Caki2 (cell line): ENCODE measurements around the gene KRTAP5-3. TPM values are rescaled to one million over a fixed set of nuclear protein-coding genes. Genes with fewer than 3 reads are reported as not detected.
A peak's percentile ranks its signal among the peaks of the same experiment; 100 is the strongest.

Experiments
- DNase-seq: peaks from one replicate; pipeline ENCODE4 v3.0.0-alpha.2; 2015; ENCODE audit warnings: low read depth
- in situ Hi-C: cut with HindIII; loops from 2 replicates; pipeline ENCODE4 v1.10.0; 2016; ENCODE audit warnings: low sequenced_read_pairs, low pct_unique_long_range_greater_than_20kb, mixed read lengths
- total RNA-seq: library from RNA; depleted of rRNA; stranded (reverse); fragments of >200 nt; shearing (Covaris generic); gene quantifications from 2 replicates; pipeline ENCODE4 v1.2.3, GENCODE V29; 2014; ENCODE audit warnings: low replicate concordance; rRNA removed

The KRTAP5-3 gene
- total RNA-seq, 1 experiment from 2014 or later, result not detected

DNA sequence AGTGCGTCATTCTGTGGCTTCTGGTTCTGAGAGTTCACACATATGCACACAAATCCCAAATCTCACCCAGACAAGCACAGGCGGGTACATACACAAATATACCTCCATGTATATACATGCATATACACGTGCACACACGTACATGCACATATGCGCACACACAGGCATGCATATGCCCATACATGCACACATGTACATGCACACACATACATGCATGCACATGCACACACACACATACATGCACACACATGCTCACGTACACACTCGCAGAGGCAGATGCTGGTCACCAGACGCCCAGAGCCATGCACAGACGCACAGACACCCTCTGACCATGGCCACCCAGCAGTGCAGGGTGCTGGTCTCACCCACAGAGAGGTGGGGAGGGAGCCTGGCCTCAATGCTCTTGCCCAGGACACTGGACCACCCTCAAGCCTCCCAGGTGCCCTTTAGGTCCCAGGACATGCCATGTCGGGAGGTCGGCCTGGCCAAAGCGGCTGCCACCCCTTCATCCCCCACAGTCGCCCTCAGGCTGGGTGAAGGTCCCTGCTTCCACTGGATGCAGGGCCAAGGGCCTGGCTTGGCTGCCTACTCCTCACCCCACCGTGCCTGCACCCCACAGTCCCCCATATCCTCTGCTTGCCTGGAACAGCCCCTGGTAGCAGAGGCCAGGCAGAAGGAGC is 45.7 kb downstream of the KRTAP5-3 start:
- in situ Hi-C loops, result no loop called here
- no peak for DNase-seq

DNA sequence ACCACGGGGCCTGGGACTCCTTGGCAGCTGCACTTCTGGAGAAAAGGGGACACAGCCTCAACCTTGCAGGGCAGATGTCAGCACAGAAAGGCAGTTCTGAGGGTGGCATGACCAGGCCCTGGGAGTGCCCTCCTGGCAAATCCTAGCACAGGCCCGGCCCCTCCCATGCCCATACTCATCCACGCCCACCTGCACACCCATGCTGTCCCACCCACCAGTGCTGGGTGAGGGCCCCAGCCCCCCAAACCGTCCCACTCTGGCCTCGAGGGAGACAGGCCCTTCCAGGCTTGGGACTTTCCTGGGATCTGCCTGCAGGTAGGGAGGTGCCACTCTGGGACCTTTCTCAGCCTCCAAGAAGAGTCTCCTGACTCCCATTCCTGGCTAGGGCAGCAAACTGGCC is 46.3 kb downstream of the KRTAP5-3 start:
- DNase-seq, result no peak
- in situ Hi-C loops, result no loop called here

DNA sequence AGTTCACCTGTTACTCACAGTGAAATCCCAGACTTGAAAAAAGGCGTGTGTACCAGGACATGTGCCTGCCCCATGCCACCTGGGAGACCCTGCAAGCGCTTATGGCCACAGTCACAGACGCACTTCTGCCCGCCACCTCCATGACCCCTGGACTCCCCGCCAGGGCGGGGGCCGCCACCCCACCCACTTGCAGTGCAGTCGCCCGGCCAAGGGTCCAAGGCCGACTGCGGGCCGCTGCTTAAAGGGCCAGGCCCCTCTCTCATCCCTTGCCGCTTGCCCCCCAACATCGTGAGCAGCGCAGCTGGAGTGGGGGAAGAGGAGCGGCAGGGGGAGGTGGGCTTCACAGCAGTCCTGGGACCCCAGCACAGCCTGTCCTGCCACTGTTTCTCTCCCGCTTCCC is 47.0 kb downstream of the KRTAP5-3 start:
- in situ Hi-C loops, result no loop called here
- no peak for DNase-seq

DNA sequence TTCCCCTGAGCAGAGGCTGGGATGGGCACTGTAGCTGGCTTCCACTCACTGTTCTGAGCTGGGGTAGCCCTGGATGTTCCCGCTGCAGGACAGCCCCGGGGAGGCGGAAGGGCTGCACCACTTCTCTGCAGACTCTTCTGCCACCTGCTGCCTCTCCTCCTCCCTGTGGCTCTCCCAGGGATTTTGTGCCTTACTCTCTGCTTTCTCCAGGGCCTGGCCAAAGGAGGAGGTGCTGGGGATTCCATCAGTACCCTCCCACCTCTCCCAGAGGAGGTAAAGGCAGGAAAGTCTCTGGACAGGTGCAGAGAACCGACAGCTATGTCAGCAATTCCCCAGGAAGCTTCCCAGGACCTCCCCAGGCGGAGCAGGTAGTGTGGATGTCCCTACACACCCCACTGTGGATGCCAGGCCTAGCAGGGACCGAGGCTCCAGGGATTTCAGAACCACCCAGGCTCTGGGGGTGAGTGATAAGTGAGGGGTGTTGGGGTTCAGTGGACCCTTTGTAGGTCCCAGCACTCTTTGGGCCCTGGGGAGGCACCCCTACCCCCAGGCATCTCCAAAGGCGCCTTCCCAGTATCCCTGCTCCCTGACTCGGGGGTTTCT is 47.5 kb downstream of the KRTAP5-3 start:
- in situ Hi-C loops, result no loop called here
- DNase-seq, result no peak

DNA sequence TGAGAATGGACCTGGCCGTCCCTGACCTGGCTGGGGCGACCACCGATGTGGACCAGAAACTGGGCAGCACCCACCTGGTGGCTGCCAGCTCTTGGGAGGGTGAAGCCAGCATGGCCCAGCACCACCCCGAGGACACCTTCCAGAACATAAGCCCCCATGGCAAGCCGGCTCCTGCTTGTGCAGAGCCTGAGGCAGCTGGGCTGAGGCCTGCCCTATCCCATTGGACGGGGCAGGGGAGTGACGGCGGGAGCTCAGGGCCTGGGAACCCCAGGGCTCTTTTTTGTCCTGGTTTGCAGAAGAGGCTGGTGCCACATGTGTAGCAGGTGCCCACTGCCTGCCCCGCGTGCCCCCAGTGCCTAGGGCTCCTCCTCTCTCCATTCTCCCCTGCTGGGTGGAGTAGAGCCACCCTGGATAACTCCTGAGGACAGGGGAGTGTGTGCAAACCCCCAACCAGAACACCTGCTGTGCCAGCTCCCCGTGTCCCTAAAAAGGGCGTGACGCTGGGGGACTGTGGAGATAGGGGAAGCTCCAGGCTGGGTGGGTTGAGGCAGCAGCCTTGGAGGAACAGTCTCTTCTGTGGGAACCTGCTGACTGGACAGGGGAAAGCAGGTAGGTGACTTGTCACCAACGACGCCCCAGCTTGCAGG is 48.1 kb downstream of the KRTAP5-3 start:
- no peak for DNase-seq
- in situ Hi-C loops, result no loop called here

DNA sequence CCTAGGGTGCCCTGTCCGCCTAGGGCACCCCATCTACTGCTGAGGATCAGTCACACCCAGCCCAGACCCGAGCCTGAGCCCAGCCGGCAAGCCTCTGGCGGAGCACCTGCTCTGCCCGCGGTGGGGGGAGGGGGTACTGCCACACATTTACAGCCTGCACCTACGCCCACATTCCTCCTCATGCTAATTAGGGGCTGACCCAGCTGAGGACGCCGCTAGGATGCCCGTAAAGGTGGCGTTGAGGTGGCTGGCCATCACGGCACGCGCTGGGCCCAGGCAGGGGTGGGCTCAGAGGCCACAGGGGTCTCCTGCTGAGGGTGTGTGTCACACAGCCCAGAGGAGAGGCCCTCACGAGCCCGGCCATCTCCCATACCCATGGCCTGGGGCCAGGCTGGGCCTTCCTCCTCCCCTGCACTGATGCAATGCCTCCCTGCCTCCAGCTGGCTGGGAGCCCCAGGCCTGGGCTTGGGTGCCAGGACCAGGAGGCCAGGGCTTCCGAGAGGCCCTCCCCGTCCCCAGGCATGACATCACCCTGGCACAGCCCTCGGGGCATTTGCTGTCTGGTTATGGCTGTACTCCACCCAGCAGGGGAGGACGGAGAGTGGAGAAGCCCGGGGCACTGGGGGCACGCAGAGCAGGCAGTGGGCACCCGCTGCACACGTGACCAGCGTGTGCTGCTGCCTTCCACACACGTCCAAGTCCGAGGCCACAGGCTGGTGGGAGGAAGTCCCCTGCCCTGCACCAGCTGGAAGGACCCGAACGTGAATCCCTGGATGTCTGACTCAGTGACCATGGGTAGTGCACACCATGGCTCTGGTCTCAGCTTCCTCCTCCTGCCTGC is 48.9 kb downstream of the KRTAP5-3 start:
- peak; percentile 93 for DNase-seq
- in situ Hi-C loops, result no loop called here

DNA sequence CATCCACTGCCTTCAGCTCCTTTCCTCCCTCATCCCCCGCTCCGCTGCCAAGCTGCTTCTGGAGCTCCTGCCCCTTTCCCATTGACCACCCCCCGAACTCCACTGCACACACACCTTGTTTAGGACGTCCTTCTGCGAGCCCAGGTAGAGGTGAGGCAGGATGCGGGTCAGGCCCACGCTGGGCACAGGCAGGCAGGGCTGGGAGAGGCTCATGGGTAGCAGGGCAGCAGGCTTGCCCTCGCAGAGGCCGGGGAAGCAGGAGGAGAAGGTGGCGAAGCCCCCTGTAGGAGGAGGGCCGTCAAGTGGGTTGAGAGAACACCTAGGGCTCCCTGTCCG is 49.5 kb downstream of the KRTAP5-3 start:
- in situ Hi-C loops, result no loop called here
- DNase-seq, result no peak

DNA sequence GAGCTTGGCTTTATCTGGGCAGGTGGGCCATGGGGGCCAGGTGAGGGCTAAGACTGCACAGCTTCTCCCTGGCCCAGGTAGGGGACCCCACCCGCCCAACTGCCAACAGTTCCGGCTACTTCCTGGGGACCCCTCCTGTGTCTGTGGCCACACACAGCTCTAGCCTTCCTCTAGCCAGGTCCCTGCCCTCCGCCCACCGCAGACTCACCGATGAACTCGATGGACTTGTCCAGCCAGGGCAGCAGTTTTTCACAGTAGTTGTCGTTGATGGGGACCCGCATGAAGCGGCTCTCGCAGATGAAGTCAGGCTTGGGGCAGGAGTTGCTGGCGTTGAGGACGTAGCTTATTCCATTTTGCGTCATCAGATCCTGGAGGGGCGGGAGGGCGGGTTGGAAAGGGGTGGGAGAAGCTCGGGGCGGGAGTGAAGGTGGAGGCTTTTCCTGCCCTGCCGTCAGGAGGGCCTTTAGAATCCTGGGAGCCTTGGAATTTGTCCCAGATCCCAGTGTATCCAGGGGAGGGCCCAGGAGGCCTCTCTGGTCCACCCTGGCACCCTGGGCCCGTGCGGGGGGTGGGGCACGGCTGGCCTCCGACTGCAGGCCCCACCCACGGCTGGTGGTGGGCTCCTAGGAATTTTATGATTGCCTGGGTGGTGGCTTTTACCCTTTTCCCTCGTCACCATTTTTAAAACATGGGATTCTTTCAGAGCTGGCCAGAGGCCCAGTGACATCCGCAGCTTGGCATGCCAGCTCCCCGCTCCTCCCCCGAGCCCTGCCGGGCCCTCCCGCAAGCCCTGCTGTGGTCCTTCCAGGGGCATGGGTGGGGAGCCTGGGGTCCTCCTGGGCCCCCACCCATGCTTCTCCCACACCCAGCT is 50.1 kb downstream of the KRTAP5-3 start:
- peak; percentile 74 for DNase-seq

More for the DNA sequence above, 50.1 kb downstream of the KRTAP5-3 start:
- in situ Hi-C loops, result no loop called here

Other genes starting within 250 kb of the KRTAP5-3 start
- gene BRSK2, start 218.5 kb downstream of the KRTAP5-3 start, total RNA-seq, result 2.4 and 4.8 TPM in 2 replicates
- gene MOB2, start 121.7 kb downstream of the KRTAP5-3 start, total RNA-seq, result 13.0 and 18.0 TPM in 2 replicates
- 0.07 and 1.2 TPM in 2 replicates for gene DUSP8, start 36.2 kb downstream of the KRTAP5-3 start, total RNA-seq
- not detected in 2 replicates for gene KRTAP5-1, start 23.2 kb downstream of the KRTAP5-3 start, total RNA-seq
- gene KRTAP5-2, start 10.2 kb downstream of the KRTAP5-3 start, total RNA-seq, result not detected in 2 replicates
- not detected in 2 replicates for gene KRTAP5-4, start 13.7 kb upstream of the KRTAP5-3 start, total RNA-seq
- not detected in 2 replicates for gene KRTAP5-5, start 21.3 kb upstream of the KRTAP5-3 start, total RNA-seq
- gene KRTAP5-6, start 88.7 kb upstream of the KRTAP5-3 start, total RNA-seq, result not detected in 2 replicates
- 0.55 and 2.7 TPM in 2 replicates for gene IFITM10, start 142.1 kb upstream of the KRTAP5-3 start, total RNA-seq
- gene CTSD, start 155.5 kb upstream of the KRTAP5-3 start, total RNA-seq, result 1,431 and 1,654 TPM in 2 replicates
- gene SYT8, start 226.5 kb upstream of the KRTAP5-3 start, total RNA-seq, result not detected in 2 replicates
- gene TNNI2, start 230.5 kb upstream of the KRTAP5-3 start, total RNA-seq, result not detected in 2 replicates
- not detected in 2 replicates for gene LSP1, start 244.6 kb upstream of the KRTAP5-3 start, total RNA-seq